Neural progenitor cell (in vitro differentiated cells): Measurements from ENCODE around the gene HTT. TPM values are rescaled to one million over a fixed set of nuclear protein-coding genes. Genes with fewer than 3 reads are reported as not detected.
A peak's percentile ranks its signal among the peaks of the same experiment; 100 is the strongest.

Experiments used
- DNase-seq: peaks from one replicate; pipeline ENCODE4 v3.0.0-alpha.2; 2016; ENCODE audit warnings: low spot score
- H2AFZ ChIP-seq: fragments of 200-600 bp; sonication (generic); replicated peaks from 2 replicates; pipeline ENCODE4 v1.6.1; 2016; ENCODE audit warnings: antibody characterized with exemption
- H3F3A ChIP-seq: fragments of 200-600 bp; sonication (generic); 2 replicates; pipeline ENCODE4 v1.6.1; 2016; ENCODE audit warnings: antibody characterized with exemption, low read depth
- H3K27ac ChIP-seq: fragments of 200-600 bp; sonication (generic); 2 replicates; pipeline ENCODE4 v1.5.1; 2016; ENCODE audit warnings: mild to moderate bottlenecking
- H3K27me3 ChIP-seq: fragments of 200-600 bp; sonication (generic); 2 replicates; pipeline ENCODE4 v1.6.1; 2016; ENCODE audit warnings: mild to moderate bottlenecking, moderate library complexity
- H3K36me3 ChIP-seq: fragments of 200-600 bp; sonication (generic); 2 replicates; pipeline ENCODE4 v1.5.1; 2016
- H3K4me1 ChIP-seq: fragments of 200-600 bp; sonication (generic); 2 replicates; pipeline ENCODE4 v1.6.1; 2016; ENCODE audit warnings: mixed run types
- H3K4me2 ChIP-seq: fragments of 200-600 bp; sonication (generic); 2 replicates; pipeline ENCODE4 v1.6.1; 2016
- H3K4me3 ChIP-seq: fragments of 200-600 bp; sonication (generic); 2 replicates; pipeline ENCODE4 v1.5.1; 2016
- H3K79me2 ChIP-seq: fragments of 200-600 bp; sonication (generic); 2 replicates; pipeline ENCODE4 v1.6.1; 2016; ENCODE audit warnings: low read depth
- H3K9ac ChIP-seq: fragments of 200-600 bp; sonication (generic); 2 replicates; pipeline ENCODE4 v1.6.1; 2016
- H3K9me3 ChIP-seq: fragments of 200-600 bp; sonication (generic); 2 replicates; pipeline ENCODE4 v1.5.1; 2016; ENCODE audit warnings: low read depth
- H4K20me1 ChIP-seq: fragments of 200-600 bp; sonication (generic); 2 replicates; pipeline ENCODE4 v1.6.1; 2016; ENCODE audit warnings: low read depth
- H3K27ac Mint-ChIP-seq: 3 replicates; pipeline ENCODE4 v1.8.0; 2021; ENCODE audit warnings: mixed read lengths
- H3K27me3 Mint-ChIP-seq: 2 replicates; pipeline ENCODE4 v1.8.0; 2022; ENCODE audit warnings: low read depth, mild to moderate bottlenecking, inconsistent platforms, moderate library complexity, mixed read lengths; ENCODE audit not compliant: insufficient read depth
- H3K36me3 Mint-ChIP-seq: 3 replicates; pipeline ENCODE4 v1.8.0; 2021; ENCODE audit warnings: mixed read lengths
- H3K4me1 Mint-ChIP-seq: 3 replicates; pipeline ENCODE4 v1.8.0; 2021; ENCODE audit warnings: mixed read lengths
- H3K4me3 Mint-ChIP-seq: 3 replicates; pipeline ENCODE4 v1.8.0; 2021; ENCODE audit warnings: mild to moderate bottlenecking, moderate library complexity, mixed read lengths
- H3K9me3 Mint-ChIP-seq: 3 replicates; pipeline ENCODE4 v1.8.0; 2020; ENCODE audit warnings: mixed read lengths
- CTCF ChIP-seq: fragments of 200-600 bp; sonication (generic); IDR thresholded peaks from 2 replicates; pipeline ENCODE4 v1.5.1; 2017; ENCODE audit warnings: antibody characterized with exemption, mild to moderate bottlenecking
- EZH2 ChIP-seq: fragments of 200-600 bp; sonication (generic); IDR thresholded peaks from 2 replicates; pipeline ENCODE4 v1.6.1; 2017; ENCODE audit warnings: antibody characterized with exemption, mild to moderate bottlenecking, moderate library complexity
- EZH2phosphoT487 ChIP-seq: fragments of 200-600 bp; sonication (generic); IDR thresholded peaks from 2 replicates; pipeline ENCODE4 v1.6.1; 2017; ENCODE audit warnings: antibody characterized with exemption
- total RNA-seq: library from RNA; depleted of rRNA; stranded (reverse); fragments of >200 nt; gene quantifications from 2 replicates; pipeline ENCODE4 v1.2.3, GENCODE V29; 2015; ENCODE audit warnings: low replicate concordance

Gene HTT
- total RNA-seq, 1 donor from 2014 or later: 38.9 TPM

GRCh38 chr4:3255611-3256186 is 181.2 kb downstream of the HTT start:
- Mint-ChIP-seq H3K36me3 (no peaks in the 10 kb centered on the region), H3K27ac (no peak overlapping the region), H3K4me3 (no peak overlapping the region), H3K4me1 (peaks cover 6% of the 10 kb centered on the region), H3K27me3 (peaks cover 3% of the 10 kb centered on the region), H3K9me3 (no peaks in the 10 kb centered on the region)
- Histone ChIP-seq H3K27ac (no peak overlapping the region), H3K79me2 (no peaks in the 10 kb centered on the region), H3K36me3 (no peaks in the 10 kb centered on the region), H2AFZ (no peak overlapping the region), H3K4me2 (no peak overlapping the region), H4K20me1 (no peaks in the 10 kb centered on the region), H3K4me3 (no peak overlapping the region), H3K9me3 (no peaks in the 10 kb centered on the region), H3K4me1 (no peaks in the 10 kb centered on the region), H3F3A (no peaks in the 10 kb centered on the region), H3K27me3 (no peaks in the 10 kb centered on the region), H3K9ac (no peak overlapping the region)
- no peak for TF ChIP-seq EZH2
- TF ChIP-seq CTCF: no peak
- no peak for TF ChIP-seq EZH2phosphoT487
- no peak for DNase-seq

GRCh38 chr4:3256230-3257102 is 182.0 kb downstream of the HTT start:
- no peak overlapping the region for H3K27ac ChIP-seq
- H2AFZ ChIP-seq: no peak overlapping the region
- H3K9me3 ChIP-seq: no peaks in the 10 kb centered on the region
- no peaks in the 10 kb centered on the region for H3K27me3 ChIP-seq
- H3K9ac ChIP-seq: no peak overlapping the region
- H3K4me2 ChIP-seq: no peak overlapping the region
- H3K4me1 ChIP-seq: no peaks in the 10 kb centered on the region
- Mint-ChIP-seq H3K4me3 (no peak overlapping the region), H3K9me3 (no peaks in the 10 kb centered on the region), H3K4me1 (peaks cover 6% of the 10 kb centered on the region), H3K27ac (peak overlapping the region; percentile 76), H3K36me3 (no peaks in the 10 kb centered on the region), H3K27me3 (peaks cover 3% of the 10 kb centered on the region)
- TF ChIP-seq EZH2: no peak
- no peak for TF ChIP-seq CTCF
- H3K4me3 ChIP-seq: no peak overlapping the region
- H4K20me1 ChIP-seq: no peaks in the 10 kb centered on the region
- no peaks in the 10 kb centered on the region for H3F3A ChIP-seq
- no peaks in the 10 kb centered on the region for H3K36me3 ChIP-seq
- no peak for DNase-seq
- no peaks in the 10 kb centered on the region for H3K79me2 ChIP-seq

- TF ChIP-seq CTCF: no peak
- no peak for TF ChIP-seq EZH2
- no peak for TF ChIP-seq EZH2phosphoT487
- Histone ChIP-seq H3K4me2 (no peak overlapping the region), H3K27me3 (no peaks in the 10 kb centered on the region), H3K79me2 (no peaks in the 10 kb centered on the region), H3K36me3 (no peaks in the 10 kb centered on the region), H4K20me1 (no peaks in the 10 kb centered on the region), H3K9ac (no peak overlapping the region), H3F3A (no peaks in the 10 kb centered on the region), H3K4me3 (no peak overlapping the region), H3K4me1 (no peaks in the 10 kb centered on the region), H2AFZ (no peak overlapping the region), H3K9me3 (no peaks in the 10 kb centered on the region), H3K27ac (no peak overlapping the region)
- no peak for DNase-seq
- no peaks in the 10 kb centered on the region for H3K36me3 Mint-ChIP-seq
- no peak overlapping the region for H3K4me3 Mint-ChIP-seq
- H3K4me1 Mint-ChIP-seq: peaks cover 6% of the 10 kb centered on the region
- peaks cover 3% of the 10 kb centered on the region for H3K27me3 Mint-ChIP-seq
- no peak overlapping the region for H3K27ac Mint-ChIP-seq
- H3K9me3 Mint-ChIP-seq: no peaks in the 10 kb centered on the region
These were observed 182.6 kb downstream of the HTT start for GRCh38 chr4:3257103-3257555.
